Rectal smooth muscle tissue (tissue), 1 donor: ENCODE data around the gene CD226.

Experiments used
- H3K27ac ChIP-seq: one replicate; pipeline ENCODE4 v1.7.0; 2013; ENCODE audit warnings: low read depth, low read length, inconsistent platforms
- H3K27me3 ChIP-seq: one replicate; pipeline ENCODE4 v1.7.0; 2013; ENCODE audit warnings: low read length; ENCODE audit not compliant: control insufficient read depth, insufficient read depth
- H3K36me3 ChIP-seq: one replicate; pipeline ENCODE4 v1.7.0; 2013; ENCODE audit warnings: low read length; ENCODE audit not compliant: control insufficient read depth, insufficient read depth
- H3K4me1 ChIP-seq: one replicate; pipeline ENCODE4 v1.7.0; 2013; ENCODE audit warnings: low read length; ENCODE audit not compliant: control insufficient read depth, insufficient read depth
- H3K4me3 ChIP-seq: one replicate; pipeline ENCODE4 v1.7.0; 2013; ENCODE audit warnings: low read length
- H3K9ac ChIP-seq: one replicate; pipeline ENCODE4 v1.7.0; 2013; ENCODE audit warnings: low read length

The CD226 gene

GRCh38 chr18:69947361-69948133 is at the start of gene CD226:
Gene CD226, minus strand, starts transcription at chr18:69947873. Its CDS starts 467 bp downstream, at chr18:69947406.
- H3K36me3 ChIP-seq, result no peaks in the 10 kb centered on the region
- H3K9ac ChIP-seq, result no peak within 1 kb of the TSS
- no peaks in the 10 kb centered on the region for H3K4me1 ChIP-seq
- no peak within 1 kb of the TSS for H3K4me3 ChIP-seq
- no peaks in the 10 kb centered on the region for H3K27me3 ChIP-seq
- H3K27ac ChIP-seq, result no peak within 1 kb of the TSS

DNA sequence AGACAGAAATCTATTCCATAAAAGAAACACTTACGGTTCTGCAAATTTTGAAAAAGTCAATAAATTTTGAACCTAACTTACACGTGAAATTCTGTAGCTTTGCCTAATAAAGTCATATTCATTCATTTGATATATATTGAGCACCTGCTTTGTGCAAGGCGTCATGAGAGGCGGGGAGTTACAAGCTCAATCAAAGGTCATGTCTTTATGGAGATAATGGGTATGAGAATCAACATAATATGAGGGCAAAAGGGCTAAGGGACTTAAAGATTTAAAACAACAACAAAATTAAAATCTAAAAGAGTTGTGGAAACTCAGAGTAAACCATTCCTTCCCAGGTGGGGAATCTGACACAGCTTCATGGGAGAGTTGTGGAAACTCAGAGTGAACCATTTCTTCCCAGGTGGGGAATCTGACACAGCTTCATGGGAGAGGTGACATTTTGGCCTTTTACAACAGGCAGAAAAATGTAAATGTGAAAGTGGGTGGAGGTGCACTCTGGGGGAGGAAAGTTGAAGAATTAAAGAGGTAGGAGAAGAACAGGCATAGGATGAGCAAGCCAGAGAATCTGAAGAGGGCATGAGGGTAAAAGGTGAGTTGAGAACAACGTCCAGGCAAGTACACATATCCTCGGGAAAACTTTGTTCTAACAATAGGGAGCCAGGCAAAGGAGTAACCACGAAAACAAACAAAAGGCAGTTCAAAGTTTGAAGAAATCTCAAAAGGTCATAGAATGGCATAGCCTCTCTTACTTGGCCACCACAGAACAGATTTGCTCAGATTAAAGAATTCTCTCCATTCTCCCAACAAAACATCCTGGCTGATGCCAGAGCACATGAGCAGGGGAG is 49.5 kb upstream of the CD226 start:
- Histone ChIP-seq H3K27ac (no peak overlapping the region), H3K9ac (no peak overlapping the region), H3K27me3 (no peaks in the 10 kb centered on the region), H3K4me1 (no peaks in the 10 kb centered on the region), H3K36me3 (no peaks in the 10 kb centered on the region), H3K4me3 (no peak overlapping the region)

DNA sequence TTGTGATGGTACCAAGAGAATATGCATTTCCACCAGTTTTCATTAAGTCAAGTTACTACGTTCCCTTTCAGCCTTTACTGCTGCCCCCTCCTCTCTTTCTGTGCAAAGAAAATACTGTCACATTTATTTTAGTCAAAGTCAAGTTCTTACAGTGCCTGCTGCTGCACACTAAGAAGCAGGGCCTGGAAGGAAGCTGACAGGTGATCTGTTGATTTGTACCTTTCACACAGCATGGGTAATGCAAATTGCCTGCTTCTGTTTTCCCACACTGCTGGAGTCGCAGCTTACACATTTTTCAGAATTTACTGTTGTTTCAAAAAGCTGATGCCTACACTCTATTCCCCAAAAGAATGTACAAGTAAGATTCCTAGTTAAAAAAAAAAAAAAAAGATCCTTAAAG is 48.7 kb upstream of the CD226 start:
- H3K27ac ChIP-seq, result no peak overlapping the region
- H3K36me3 ChIP-seq, result no peaks in the 10 kb centered on the region
- no peaks in the 10 kb centered on the region for H3K4me1 ChIP-seq
- H3K27me3 ChIP-seq, result no peaks in the 10 kb centered on the region
- H3K4me3 ChIP-seq, result no peak overlapping the region
- no peak overlapping the region for H3K9ac ChIP-seq

- H3K9ac ChIP-seq, result no peak overlapping the region
- H3K27me3 ChIP-seq, result no peaks in the 10 kb centered on the region
- H3K4me3 ChIP-seq, result no peak overlapping the region
- no peaks in the 10 kb centered on the region for H3K4me1 ChIP-seq
- no peak overlapping the region for H3K27ac ChIP-seq
- H3K36me3 ChIP-seq, result no peaks in the 10 kb centered on the region
Measured at GRCh38 chr18:69995774-69996173, 48.1 kb upstream of the CD226 start.

GRCh38 chr18:69992776-69993175 is 45.1 kb upstream of the CD226 start:
- H3K9ac ChIP-seq, result no peak overlapping the region
- H3K27me3 ChIP-seq, result no peaks in the 10 kb centered on the region
- H3K27ac ChIP-seq, result no peak overlapping the region
- no peak overlapping the region for H3K4me3 ChIP-seq
- no peaks in the 10 kb centered on the region for H3K36me3 ChIP-seq
- no peaks in the 10 kb centered on the region for H3K4me1 ChIP-seq

DNA sequence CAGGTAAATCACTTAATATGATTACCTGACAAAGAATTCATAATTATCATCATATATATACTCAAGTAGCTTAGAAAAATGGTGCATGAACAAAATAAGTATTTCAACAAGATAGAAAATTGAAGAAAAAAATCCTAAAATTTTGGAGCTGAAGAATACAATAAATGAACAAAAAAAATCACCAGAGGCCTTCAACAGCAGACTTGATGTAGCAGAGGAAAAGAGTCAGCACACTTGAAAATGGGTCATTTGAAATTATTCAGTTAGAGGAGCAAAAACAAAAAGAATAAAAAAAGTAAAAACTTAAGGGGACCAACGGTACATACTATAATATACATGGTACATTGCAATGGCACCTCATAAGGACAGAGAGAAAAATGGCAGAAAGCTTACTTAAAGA is 40.2 kb upstream of the CD226 start:
- no peak overlapping the region for H3K4me3 ChIP-seq
- H3K36me3 ChIP-seq, result peaks cover 2% of the 10 kb centered on the region
- H3K27ac ChIP-seq, result no peak overlapping the region
- no peak overlapping the region for H3K9ac ChIP-seq
- H3K27me3 ChIP-seq, result no peaks in the 10 kb centered on the region
- no peaks in the 10 kb centered on the region for H3K4me1 ChIP-seq

- no peak overlapping the region for H3K9ac ChIP-seq
- no peak overlapping the region for H3K4me3 ChIP-seq
- H3K27me3 ChIP-seq, result no peaks in the 10 kb centered on the region
- no peak overlapping the region for H3K27ac ChIP-seq
- H3K4me1 ChIP-seq, result no peaks in the 10 kb centered on the region
- H3K36me3 ChIP-seq, result peaks cover 2% of the 10 kb centered on the region
Measured at GRCh38 chr18:69985239-69985638, 37.6 kb upstream of the CD226 start.

DNA sequence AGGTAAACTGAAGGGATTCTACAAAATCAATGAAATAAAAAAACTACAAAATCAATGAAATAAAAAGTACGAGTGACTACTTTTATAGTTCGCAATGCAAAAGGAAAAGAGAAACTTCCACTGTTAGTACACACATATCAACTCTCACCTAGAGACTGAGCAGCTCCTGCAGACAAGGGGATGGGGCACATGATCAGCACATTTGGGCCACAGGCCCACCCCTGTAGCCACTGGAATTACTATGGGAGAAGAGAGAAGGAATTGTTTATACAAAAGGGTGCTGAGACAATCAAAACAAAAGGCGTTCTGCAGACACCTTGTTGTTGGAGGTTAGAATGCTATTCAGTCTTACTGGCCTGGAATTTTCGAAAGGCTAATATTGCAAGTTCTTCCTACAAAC is 34.7 kb upstream of the CD226 start:
- Histone ChIP-seq H3K4me1 (no peaks in the 10 kb centered on the region), H3K4me3 (no peak overlapping the region), H3K27ac (no peak overlapping the region), H3K9ac (no peak overlapping the region), H3K36me3 (peaks cover 2% of the 10 kb centered on the region), H3K27me3 (no peaks in the 10 kb centered on the region)

GRCh38 chr18:69981948-69982347 is 34.3 kb upstream of the CD226 start:
- Histone ChIP-seq H3K27ac (no peak overlapping the region), H3K36me3 (peaks cover 2% of the 10 kb centered on the region), H3K4me1 (no peaks in the 10 kb centered on the region), H3K27me3 (no peaks in the 10 kb centered on the region), H3K9ac (no peak overlapping the region), H3K4me3 (no peak overlapping the region)

DNA sequence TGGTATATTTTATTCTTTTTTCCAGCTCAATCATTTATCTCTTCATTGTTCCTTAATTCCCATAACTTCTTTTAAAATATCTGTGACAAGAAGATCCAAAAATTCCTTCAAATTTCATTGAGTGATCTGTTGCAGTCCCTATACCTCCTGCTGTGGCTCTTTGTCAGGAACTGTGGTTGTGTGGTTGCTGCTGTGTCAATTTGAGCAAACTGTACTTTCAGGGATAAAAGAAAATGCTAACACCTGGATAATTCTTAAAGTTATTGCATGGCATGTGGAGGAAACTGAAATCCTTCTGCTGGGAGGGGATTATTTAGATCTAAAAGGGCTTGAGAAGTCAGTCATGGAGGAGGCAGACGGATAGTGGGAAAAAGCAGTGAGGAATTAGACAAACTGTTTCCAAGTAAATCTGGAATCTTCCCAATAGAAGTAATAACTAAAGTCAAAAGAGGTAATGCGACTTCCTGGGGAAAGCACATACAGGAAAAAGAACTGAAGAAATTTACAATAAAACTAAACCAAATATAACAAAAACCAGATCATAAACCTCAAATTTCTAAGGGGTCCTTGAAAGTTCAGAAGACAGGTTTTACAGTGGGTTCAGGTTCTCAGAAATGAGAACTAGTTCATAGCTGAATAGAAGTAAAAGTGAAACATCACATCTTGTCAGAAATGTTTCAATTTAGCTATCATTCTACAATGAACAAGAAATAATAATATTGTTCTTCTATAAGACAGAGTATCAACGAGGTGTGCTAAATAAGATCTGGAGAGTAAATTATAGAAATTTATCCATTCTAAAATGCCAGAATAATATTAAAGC is 33.5 kb upstream of the CD226 start:
- Histone ChIP-seq H3K27ac (no peak overlapping the region), H3K9ac (no peak overlapping the region), H3K36me3 (peaks cover 2% of the 10 kb centered on the region)

DNA sequence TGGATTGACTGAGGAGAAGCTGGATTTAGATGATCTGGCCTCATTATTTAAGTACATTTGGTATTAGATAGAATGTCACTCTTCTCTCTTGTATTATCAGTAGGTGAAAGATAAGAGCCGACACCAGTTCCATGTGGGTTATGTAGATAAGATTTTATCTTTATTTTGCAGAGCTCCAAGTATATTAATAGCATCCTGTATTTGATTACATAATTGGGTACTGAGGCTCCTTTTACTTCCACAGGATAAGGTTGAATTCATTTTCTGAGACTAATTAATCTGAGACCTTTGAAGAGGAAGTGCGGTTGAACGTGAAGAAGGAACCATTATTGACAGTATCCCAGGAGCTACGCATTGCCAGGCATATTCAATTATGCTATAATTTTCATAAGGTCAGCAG is 32.8 kb upstream of the CD226 start:
- Histone ChIP-seq H3K27me3 (no peaks in the 10 kb centered on the region), H3K36me3 (peaks cover 2% of the 10 kb centered on the region), H3K4me3 (no peak overlapping the region), H3K27ac (no peak overlapping the region), H3K4me1 (no peaks in the 10 kb centered on the region), H3K9ac (no peak overlapping the region)

More for the DNA sequence above, 33.5 kb upstream of the CD226 start:
- Histone ChIP-seq H3K4me1 (no peaks in the 10 kb centered on the region), H3K4me3 (no peak overlapping the region), H3K27me3 (no peaks in the 10 kb centered on the region)
